HepG2 (cell line): ENCODE measurements around the gene PRDX5. TPM values are rescaled to one million over a fixed set of nuclear protein-coding genes. Genes with fewer than 3 reads are reported as not detected.

Experiments used
- MXD4 ChIP-seq: IDR thresholded peaks from 2 replicates; pipeline ENCODE4 v1.6.1; 2016; ENCODE audit warnings: mild to moderate bottlenecking, missing biosample characterization, missing genetic modification reagents
- NR2F1 ChIP-seq, 2 experiments: fragments of 450-650 bp in 1 of 2; formaldehyde crosslinking in 1 of 2; IDR thresholded peaks; 2 replicates each; pipeline versions ENCODE4 v1.5.0 to v1.6.1; 2016 to 2020; ENCODE audit warnings: mild to moderate bottlenecking in 1 of 2, missing compliant biosample characterization in 1 of 2, missing genetic modification reagents in 1 of 2, moderate library complexity in 1 of 2
- RARA ChIP-seq: IDR thresholded peaks from 2 replicates; pipeline ENCODE4 v1.6.1; 2016; ENCODE audit warnings: missing genetic modification reagents, missing compliant biosample characterization
- THAP9 ChIP-seq: sonication (generic); formaldehyde crosslinking; IDR thresholded peaks from 2 replicates; pipeline ENCODE4; 2020; ENCODE audit warnings: missing genetic modification reagents, mild to moderate bottlenecking, borderline replicate concordance
- ZHX2 ChIP-seq, 2 experiments: sonication (generic) in 1 of 2; formaldehyde crosslinking in 1 of 2; IDR thresholded peaks; 2 replicates each; pipeline versions ENCODE4 v1.6.1 to v1.9.0; 2014 to 2022; ENCODE audit warnings: antibody characterized with exemption in 1 of 2, borderline replicate concordance in 1 of 2, inconsistent platforms in 1 of 2, low read depth in 1 of 2, missing genetic modification reagents in 1 of 2
- ZNF503 ChIP-seq: sonication (generic); formaldehyde crosslinking; IDR thresholded peaks from 2 replicates; pipeline ENCODE4 v1.4.0; 2020; ENCODE audit warnings: missing genetic modification reagents
- ZXDC ChIP-seq: sonication (generic); formaldehyde crosslinking; IDR thresholded peaks from 2 replicates; pipeline ENCODE4 v1.5.0; 2020; ENCODE audit warnings: mild to moderate bottlenecking, missing genetic modification reagents
- polyA plus RNA-seq, 8 experiments: library from polyadenylated mRNA; depleted of rRNA in 3 of 8; stranded (reverse) in 7 of 8; unstranded in 1 of 8; fragments of >200 nt; fragmentation: Illumina TruSeq in 4 of 8; extraction: Trizol in 4 of 8; gene quantifications; 2 replicates each; pipeline versions ENCODE4 v1.2.1 to v1.2.3, GENCODE V29; 2011 to 2016; ENCODE audit warnings: low read depth in 4 of 8, missing spikeins in 1 of 8, mixed read lengths in 1 of 8; ENCODE audit not compliant: insufficient read depth in 1 of 8
- total RNA-seq, 5 experiments: library from RNA; depleted of rRNA; stranded (reverse); fragments of >200 nt; fragmentation: Illumina TruSeq; extraction: Trizol; gene quantifications; 2 replicates each; pipeline ENCODE4 v1.2.3, GENCODE V29; 2016; ENCODE audit warnings: low read depth in 1 of 5

The PRDX5 gene
- total and polyA plus RNA-seq, 2 of the 13 experiments (the other 11 are each of a cell fraction or from before 2014, with no cell fraction given): 215 to 311 TPM

GRCh38 chr11:64304032-64304315 lies 13.9 kb upstream of the PRDX5 start (continued):
- TF ChIP-seq ZXDC (CRISPR knock-in tag) (0 out of 2 replicates have a peak, but pooled peaks have one; percentile 42), ZHX2 (IDR thresholded peaks at IDR 0.05; ENCODE audit: low read depth) (no peak), ZHX2 (CRISPR knock-in tag; IDR thresholded peaks at IDR 0.05; ENCODE audit: borderline replicate concordance) (no peak), RARA (CRISPR knock-in tag) (no peak), ZNF503 (CRISPR knock-in tag) (no peak), THAP9 (CRISPR knock-in tag) (no peak), NR2F1 (CRISPR knock-in tag; IDR thresholded peaks at IDR 0.05) (no peak), MXD4 (CRISPR knock-in tag) (no peak)
